Fibroblast of lung (primary cell): ENCODE results near the gene MAGT1. TPM values are rescaled to one million over a fixed set of nuclear protein-coding genes. Genes with fewer than 3 reads are reported as not detected.
A peak's percentile ranks its signal among the peaks of the same experiment; 100 is the strongest.

Source experiments
- DNase-seq, 2 donors: peaks; one replicate each; pipeline versions ENCODE4 v3.0.0 to v3.0.0-alpha.2; 2010; ENCODE audit warnings: low read depth in 2 of 2
- H2AFZ ChIP-seq: 2 replicates; pipeline ENCODE4 v1.5.1; 2012; ENCODE audit warnings: low read length, control low read depth, inconsistent platforms
- H3K27ac ChIP-seq: 2 replicates; pipeline ENCODE4 v1.5.1; 2011; ENCODE audit warnings: low read length, control low read depth; ENCODE audit not compliant: insufficient read depth
- H3K27me3 ChIP-seq: 2 replicates; pipeline ENCODE4 v1.5.1; 2011; ENCODE audit warnings: mild to moderate bottlenecking, low read length; ENCODE audit not compliant: control insufficient read depth, insufficient read depth
- H3K36me3 ChIP-seq: 2 replicates; pipeline ENCODE4 v1.5.1; 2011; ENCODE audit warnings: low read length; ENCODE audit not compliant: control insufficient read depth, insufficient read depth
- H3K4me1 ChIP-seq: 2 replicates; pipeline ENCODE4 v1.5.1; 2011; ENCODE audit warnings: low read length; ENCODE audit not compliant: control insufficient read depth, insufficient read depth; ENCODE audit errors: extremely low read depth
- H3K4me2 ChIP-seq: 2 replicates; pipeline ENCODE4 v1.5.1; 2011; ENCODE audit warnings: low read length, control low read depth; ENCODE audit not compliant: insufficient read depth; ENCODE audit errors: extremely low read depth
- H3K4me3 ChIP-seq, 4 experiments: fragments of 200-600 bp in 1 of 4; sonication (generic) in 1 of 4; replicated peaks in 1 of 4; 2 replicates each; pipeline ENCODE4 v1.5.1; 2011 to 2016; ENCODE audit warnings: low read length in 4 of 4, low read depth in 3 of 4, mild to moderate bottlenecking in 3 of 4, control low read depth in 2 of 4, inconsistent platforms in 1 of 4, mixed read lengths in 1 of 4; ENCODE audit not compliant: insufficient read depth in 1 of 4; ENCODE audit errors: control extremely low read depth in 1 of 4
- H3K79me2 ChIP-seq: 2 replicates; pipeline ENCODE4 v1.5.1; 2012; ENCODE audit warnings: mild to moderate bottlenecking, low read length, inconsistent platforms; ENCODE audit not compliant: control insufficient read depth, insufficient read depth
- H3K9ac ChIP-seq: 2 replicates; pipeline ENCODE4 v1.5.1; 2011; ENCODE audit warnings: mild to moderate bottlenecking, low read length, control low read depth; ENCODE audit not compliant: insufficient read depth
- H3K9me3 ChIP-seq: 2 replicates; pipeline ENCODE4 v1.5.1; 2012; ENCODE audit warnings: low read depth, low read length; ENCODE audit not compliant: control insufficient read depth, insufficient read depth
- H4K20me1 ChIP-seq: 2 replicates; pipeline ENCODE4 v1.5.1; 2011; ENCODE audit warnings: low read length; ENCODE audit not compliant: control insufficient read depth, insufficient read depth; ENCODE audit errors: extremely low read depth
- CTCF ChIP-seq, 2 donors: IDR thresholded peaks in 1 of 2; conservative IDR thresholded peaks in 1 of 2; 1 replicate in 1 of 2; 2 replicates in 1 of 2; pipeline ENCODE4 v1.5.1; 2011 to 2012; ENCODE audit warnings: low read length in 2 of 2, control low read depth in 1 of 2, inconsistent platforms in 1 of 2, low read depth in 1 of 2, mild to moderate bottlenecking in 1 of 2
- EZH2 ChIP-seq: IDR thresholded peaks from 2 replicates; pipeline ENCODE4 v1.5.1; 2012; ENCODE audit warnings: low read length, control low read depth, mild to moderate bottlenecking; ENCODE audit errors: missing control alignments
- polyA plus RNA-seq, 2 donors: library from polyadenylated mRNA; depleted of rRNA in 1 of 2; stranded (reverse) in 1 of 2; unstranded in 1 of 2; fragments of >200 nt; gene quantifications; 2 replicates each; pipeline ENCODE4 v1.2.1, GENCODE V29; 2011 to 2012; ENCODE audit warnings: missing spikeins in 1 of 2
- total RNA-seq: library from RNA; depleted of rRNA; stranded (reverse); fragments of >200 nt; gene quantifications from 2 replicates; pipeline ENCODE4 v1.2.1, GENCODE V29; 2014

Gene MAGT1
- total and polyA plus RNA-seq, 2 donors (not counting 1 experiment from before 2014, with no cell fraction given) = 102 to 211 TPM

- Histone ChIP-seq H3K79me2 (peaks cover 2% of the 10 kb centered on the region), H3K9ac (no peak overlapping the region), H3K4me2 (peak overlapping the region; percentile 37), H3K9me3 (no peaks in the 10 kb centered on the region), H3K27ac (no peak overlapping the region), H3K4me1 (no peaks in the 10 kb centered on the region), H2AFZ (no peak overlapping the region), H4K20me1 (no peaks in the 10 kb centered on the region), H3K4me3 (no peak overlapping the region), H3K27me3 (no peaks in the 10 kb centered on the region), H3K36me3 (no peaks in the 10 kb centered on the region)
- TF ChIP-seq CTCF (conservative IDR thresholded peaks at IDR 0.05 in 1 of 2, IDR thresholded peaks at IDR 0.05 in 1 of 2; ENCODE audit: low read depth in 1 of 2, low read length in 2 of 2) (no peak), EZH2 (no peak)
- no peak for DNase-seq
These were observed 22.2 kb upstream of the MAGT1 start for GRCh38 chrX:77917294-77917933.

GRCh38 chrX:77910108-77910840 is 15.0 kb upstream of the MAGT1 start, which contains the start of gene ATP7A:
Gene ATP7A, plus strand, starts transcription at chrX:77910693. Its CDS starts 60,949 bp downstream, at chrX:77971642.
- H3K9ac ChIP-seq = peak within 1 kb of the TSS; percentile 49
- H3K79me2 ChIP-seq = peaks cover 2% of the 10 kb centered on the region
- no peaks in the 10 kb centered on the region for H3K27me3 ChIP-seq
- peak within 1 kb of the TSS; percentile 75 for H3K4me2 ChIP-seq
- H3K9me3 ChIP-seq = no peaks in the 10 kb centered on the region
- peak within 1 kb of the TSS; percentile 73 for H3K27ac ChIP-seq
- H4K20me1 ChIP-seq = no peaks in the 10 kb centered on the region
- peak within 1 kb of the TSS; percentile 95 for H2AFZ ChIP-seq
- H3K4me1 ChIP-seq = no peaks in the 10 kb centered on the region
- H3K36me3 ChIP-seq = no peaks in the 10 kb centered on the region
- H3K4me3 ChIP-seq = peak within 1 kb of the TSS; percentile 69 to 84 (median 74)
- DNase-seq = peak; percentile 84 to 89
- peak; percentile 35 to 54 for TF ChIP-seq CTCF (conservative IDR thresholded peaks at IDR 0.05 in 1 of 2, IDR thresholded peaks at IDR 0.05 in 1 of 2; ENCODE audit: low read depth in 1 of 2, low read length in 2 of 2)
- no peak for TF ChIP-seq EZH2

GRCh38 chrX:77901506-77901905 is 6.3 kb upstream of the MAGT1 start:
- no peak overlapping the region for H3K9ac ChIP-seq
- TF ChIP-seq CTCF (conservative IDR thresholded peaks at IDR 0.05 in 1 of 2, IDR thresholded peaks at IDR 0.05 in 1 of 2; ENCODE audit: low read depth in 1 of 2, low read length in 2 of 2) (no peak), EZH2 (no peak)
- DNase-seq = no peak
- H3K4me1 ChIP-seq = peaks cover 2% of the 10 kb centered on the region
- H3K27me3 ChIP-seq = no peaks in the 10 kb centered on the region
- H3K27ac ChIP-seq = no peak overlapping the region
- H3K9me3 ChIP-seq = no peaks in the 10 kb centered on the region
- H3K4me2 ChIP-seq = peak overlapping the region; percentile 58
- peaks cover 26% of the 10 kb centered on the region for H3K79me2 ChIP-seq
- H4K20me1 ChIP-seq = no peaks in the 10 kb centered on the region
- H3K36me3 ChIP-seq = no peaks in the 10 kb centered on the region
- H3K4me3 ChIP-seq = peak overlapping the region in 1 of 4 experiments; percentile 99
- H2AFZ ChIP-seq = no peak overlapping the region
